Fibroblast of skin of scalp (primary cell): Measurements from ENCODE around the gene BACE2. TPM values are rescaled to one million over a fixed set of nuclear protein-coding genes. Genes with fewer than 3 reads are reported as not detected.

Source experiments
- DNase-seq: peaks from one replicate; pipeline ENCODE4 v3.0.0-alpha.2; 2013
- polyA plus RNA-seq, 2 experiments: library from polyadenylated mRNA; unstranded; fragments of 120-200 nt; gene quantifications; one replicate each; pipeline ENCODE4 v1.2.1, GENCODE V29; 2013; ENCODE audit not compliant: insufficient read length in 2 of 2

The BACE2 gene
- polyA plus RNA-seq (2013, experiment 1 of 2; ENCODE audit: insufficient read length) = 48.0 TPM
- polyA plus RNA-seq (2013, experiment 2 of 2; ENCODE audit: insufficient read length) = 49.1 TPM

- peak; percentile 85 for DNase-seq
Measured at GRCh38 chr21:41167348-41168342, at the start of gene BACE2. Gene BACE2, plus strand, starts transcription at chr21:41168160. Its CDS starts 104 bp downstream, at chr21:41168264.

GRCh38 chr21:41119901-41120300 lies 48.1 kb upstream of the BACE2 start:
- no peak for DNase-seq

DNA sequence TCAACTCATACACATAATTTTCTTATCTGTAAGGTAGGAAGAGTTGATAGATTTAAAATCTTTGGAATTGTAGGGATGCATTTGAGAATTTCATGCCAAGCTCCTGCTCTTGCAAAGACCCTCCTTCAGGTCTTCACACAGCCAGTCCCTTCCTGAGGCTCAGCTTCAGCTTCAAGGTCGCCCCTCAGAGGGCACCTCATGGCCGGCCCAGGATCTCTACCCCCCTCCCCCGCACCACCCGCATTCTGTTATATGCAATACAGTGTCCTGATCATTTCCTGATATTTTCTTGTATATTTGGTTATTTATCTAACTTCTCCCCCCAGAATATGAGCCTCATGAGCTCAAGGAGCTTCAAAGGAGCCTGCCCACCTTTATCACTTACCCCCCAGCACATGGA lies 47.0 kb upstream of the BACE2 start:
- no peak for DNase-seq

DNA sequence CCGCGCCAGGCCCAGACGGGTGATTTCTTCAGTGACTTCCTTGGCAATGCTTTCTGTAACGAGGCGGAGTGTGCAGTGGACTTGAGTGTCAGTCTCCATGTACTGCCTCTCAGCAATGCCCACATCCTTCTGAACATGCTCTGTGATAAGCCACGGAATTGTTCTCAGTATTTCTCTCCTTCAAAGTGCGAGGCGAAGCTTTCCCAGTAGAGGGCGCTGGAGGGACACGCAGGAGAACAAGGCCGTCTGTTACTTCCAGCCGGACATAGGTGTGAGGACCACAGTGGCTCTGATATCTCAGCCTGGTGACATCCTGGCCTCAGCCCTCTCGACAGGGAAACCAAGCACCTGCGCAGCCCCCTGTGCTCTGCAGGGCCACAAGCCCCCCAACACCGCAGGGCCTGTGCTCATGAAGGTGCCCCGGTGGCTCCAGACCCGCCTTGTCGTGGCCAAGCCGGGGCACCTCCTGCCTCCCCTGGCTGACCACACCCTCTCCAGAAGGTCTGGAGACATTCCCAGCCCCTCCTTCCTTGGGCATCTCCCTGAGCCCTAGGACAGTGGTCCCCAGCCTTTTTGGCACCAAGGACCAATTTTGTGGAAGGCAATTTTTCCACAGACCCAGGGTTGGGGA lies 46.1 kb upstream of the BACE2 start:
- peak; percentile 80 for DNase-seq

GRCh38 chr21:41124641-41125201 lies 43.2 kb upstream of the BACE2 start:
- no peak for DNase-seq

GRCh38 chr21:41128981-41129380 lies 39.0 kb upstream of the BACE2 start:
- DNase-seq = no peak

DNA sequence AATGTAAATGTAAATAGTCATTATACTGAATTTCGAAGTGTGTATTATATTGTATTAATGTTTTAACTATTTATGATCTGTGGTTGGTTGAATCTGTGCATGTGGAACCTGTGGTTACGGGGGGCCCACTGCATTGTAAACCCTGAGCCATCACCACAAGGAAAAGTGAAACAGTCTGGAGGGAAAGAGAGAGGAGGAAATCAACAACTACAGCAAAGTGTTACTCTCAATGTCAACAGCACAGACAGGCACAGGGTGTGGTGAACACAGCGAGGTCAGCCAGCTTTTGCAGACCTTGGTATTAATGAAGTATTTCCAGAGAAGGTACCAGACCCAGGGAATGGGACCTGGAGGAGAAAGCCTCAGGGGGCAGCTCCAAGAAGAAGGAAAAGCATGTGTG lies 37.1 kb upstream of the BACE2 start:
- DNase-seq = no peak

GRCh38 chr21:41133874-41134522 lies 34.0 kb upstream of the BACE2 start:
- DNase-seq = peak; percentile 44

DNA sequence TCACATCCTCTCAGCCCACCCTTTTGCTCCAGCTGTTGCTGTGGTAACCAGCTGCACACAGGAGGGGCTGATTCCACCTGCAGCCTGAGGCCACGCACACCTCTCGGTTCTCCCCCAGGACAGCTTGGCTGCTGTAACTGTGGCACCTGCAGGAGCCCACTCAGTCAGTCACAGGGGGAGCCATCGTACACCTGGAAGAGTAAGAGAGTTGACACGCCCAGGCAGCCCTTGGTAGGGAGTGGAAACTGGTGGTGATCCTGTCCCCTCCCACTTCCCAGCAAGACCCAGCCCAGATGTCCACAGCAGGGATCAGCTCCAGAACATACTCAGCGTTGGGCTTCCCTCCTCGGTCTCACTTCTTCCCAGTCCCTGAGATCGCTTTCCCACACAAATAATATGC lies 32.2 kb upstream of the BACE2 start:
- no peak for DNase-seq

GRCh38 chr21:41136286-41136685 lies 31.7 kb upstream of the BACE2 start:
- DNase-seq = no peak

DNA sequence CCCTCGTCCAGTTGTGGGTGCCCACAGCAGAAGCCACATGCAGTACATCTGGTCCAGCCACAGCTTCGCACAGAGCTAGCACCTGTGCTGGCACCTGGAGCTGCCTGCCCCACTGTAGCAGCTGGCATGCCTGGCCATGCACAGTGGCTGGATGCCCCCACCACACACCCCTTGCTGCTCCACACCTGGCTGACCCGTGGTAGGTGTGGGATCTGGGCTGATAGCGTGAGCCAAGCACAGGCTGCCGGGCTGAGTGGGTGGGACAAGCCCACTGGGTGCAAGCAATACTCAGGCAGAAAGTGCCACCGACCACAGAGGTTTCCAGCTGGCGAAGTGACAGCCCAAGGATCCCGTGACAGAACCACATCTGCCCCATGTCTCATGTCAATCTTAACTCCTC lies 30.6 kb upstream of the BACE2 start:
- no peak for DNase-seq

GRCh38 chr21:41137889-41138288 lies 30.1 kb upstream of the BACE2 start:
- DNase-seq = no peak

DNA sequence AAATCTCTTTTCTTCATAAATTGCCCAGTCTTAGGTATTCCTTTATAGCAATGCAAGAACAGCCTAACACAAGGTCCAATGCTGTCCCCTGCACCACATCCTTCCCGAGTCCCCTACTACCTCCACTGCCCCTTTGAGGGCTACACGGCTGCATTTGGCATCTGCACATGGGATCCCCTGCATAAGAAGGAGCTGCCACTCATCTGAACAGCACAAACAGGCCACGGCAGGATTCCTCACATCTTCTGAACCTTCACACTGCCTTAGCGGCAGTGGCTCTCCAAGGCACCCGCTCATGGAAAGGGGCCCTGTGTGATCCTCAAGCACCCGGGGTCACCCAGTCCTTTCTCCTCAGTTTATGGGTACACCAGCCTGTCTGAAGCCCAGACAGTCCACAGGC lies 29.2 kb upstream of the BACE2 start:
- no peak for DNase-seq

DNA sequence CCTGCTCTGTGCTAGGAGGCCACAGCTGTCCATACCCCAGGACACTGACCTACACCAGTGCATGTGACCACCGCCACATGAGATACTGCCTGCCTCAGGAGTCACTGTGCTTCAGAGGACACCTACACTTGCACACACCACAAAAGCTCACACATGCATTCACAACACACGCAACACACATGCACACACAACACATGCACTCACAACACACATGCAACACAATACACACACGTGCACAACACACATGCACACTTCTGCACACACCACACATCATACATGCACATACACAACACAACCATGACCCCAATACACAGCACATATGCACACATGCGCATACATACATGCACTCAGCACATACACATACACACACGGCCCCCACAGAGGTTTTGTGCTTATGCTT lies 28.7 kb upstream of the BACE2 start:
- DNase-seq = no peak

DNA sequence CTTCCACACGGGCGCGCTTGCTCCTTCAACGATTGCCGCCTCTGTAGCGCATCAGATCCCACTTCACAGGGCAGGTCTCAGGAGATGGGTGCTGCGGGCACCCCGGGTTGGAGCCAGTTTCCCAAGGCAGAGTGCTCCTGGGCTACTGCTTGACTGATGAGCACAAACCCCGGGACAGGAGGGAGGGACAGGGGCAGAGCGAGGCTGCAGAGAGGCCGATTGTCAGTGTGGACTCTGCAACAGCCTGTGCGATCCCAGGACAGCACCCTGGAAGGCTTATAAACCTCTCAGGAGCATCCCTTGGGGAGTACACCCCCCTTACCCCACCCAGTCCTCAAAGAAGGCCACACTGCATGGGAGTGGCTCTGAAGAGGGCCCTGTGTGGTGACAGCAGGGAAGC lies 28.0 kb upstream of the BACE2 start:
- DNase-seq = no peak

DNA sequence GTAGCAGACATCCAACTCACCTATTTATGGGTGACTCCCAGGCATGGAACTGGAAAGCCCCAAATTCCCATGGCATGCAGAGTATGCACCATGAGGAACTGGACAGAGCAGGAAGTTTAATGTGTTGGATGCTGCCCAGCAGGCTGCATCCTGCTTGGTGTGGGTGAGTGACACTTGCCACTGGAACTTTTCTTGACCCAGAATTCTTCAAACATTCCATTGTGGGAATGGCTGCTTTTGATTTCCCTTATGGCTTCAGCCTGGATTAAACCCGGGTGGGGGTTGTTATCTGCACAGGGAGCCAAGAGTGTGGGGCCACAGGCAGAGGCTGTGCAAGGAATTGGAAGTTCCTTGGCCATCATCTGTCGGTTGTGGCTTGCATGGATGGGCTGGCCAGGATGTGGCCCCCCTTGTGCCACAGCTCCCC lies 26.9 kb upstream of the BACE2 start:
- peak; percentile 87 for DNase-seq

GRCh38 chr21:41142051-41142795 lies 25.7 kb upstream of the BACE2 start:
- DNase-seq = peak; percentile 71

GRCh38 chr21:41143596-41144325 lies 24.2 kb upstream of the BACE2 start:
- DNase-seq = no peak

- no peak for DNase-seq
Measured at GRCh38 chr21:41147096-41147978, 20.6 kb upstream of the BACE2 start.

DNA sequence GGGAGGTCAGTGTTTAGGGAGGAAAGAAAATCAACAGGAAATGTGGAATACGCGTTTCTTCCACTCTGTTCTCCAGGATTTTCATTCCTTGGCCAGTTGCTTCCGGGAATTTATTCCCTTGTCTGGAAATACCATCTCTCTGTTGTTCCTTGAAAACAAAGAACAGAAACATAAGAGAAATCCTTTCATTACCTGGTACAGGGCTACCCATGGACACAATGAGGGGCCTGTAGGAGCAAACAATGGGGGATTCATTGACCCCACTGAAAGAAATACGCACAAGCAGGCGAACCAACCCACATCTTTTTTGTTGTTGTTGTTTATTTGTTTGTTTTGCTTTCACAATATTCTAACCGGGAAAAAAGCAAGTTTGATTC lies 20.0 kb upstream of the BACE2 start:
- DNase-seq = no peak
